ENCODE measurements around the gene DTX2.
"Not testable (repeated sequence)": the region's sequence is repeated elsewhere in the genome, so short reads cannot be mapped to it uniquely, and the experiment has no call there.

GRCh38 chr7:76511911-76512885, 50.7 kb downstream of the DTX2 start:
- not testable (repeated sequence) for TF ChIP-seq CTCF (optimal IDR thresholded peaks at IDR 0.05 in 1 of 3, IDR thresholded peaks at IDR 0.05 in 1 of 3, conservative IDR thresholded peaks at IDR 0.05 in 1 of 3; ENCODE audit: extremely low read depth in 1 of 3, insufficient read depth in 2 of 3, low read length in 3 of 3); EZH2 (IDR thresholded peaks at IDR 0.05; ENCODE audit: low read length)
